GM23248 (cell line): ENCODE results near the gene UGT8.

Source experiments
- EZH2 ChIP-seq: fragments of 200-600 bp; sonication (generic); IDR thresholded peaks from 2 replicates; pipeline ENCODE4 v1.6.1; 2018; ENCODE audit warnings: antibody characterized with exemption, mild to moderate bottlenecking; ENCODE audit not compliant: insufficient read depth, poor library complexity, severe bottlenecking
- EZH2phosphoT487 ChIP-seq: fragments of 200-600 bp; sonication (generic); IDR thresholded peaks from 2 replicates; pipeline ENCODE4 v1.6.1; 2018; ENCODE audit warnings: antibody characterized with exemption, moderate library complexity, mild to moderate bottlenecking, low read depth; ENCODE audit not compliant: insufficient read depth

- TF ChIP-seq EZH2phosphoT487 (no peak), EZH2 (no peak)
Measured at GRCh38 chr4:114601304-114602052, 2.9 kb downstream of the UGT8 start.
